HG02840 (cell line): ENCODE data around the gene TRPV3.
"Not testable (repeated sequence)": the region's sequence is repeated elsewhere in the genome, so short reads cannot be mapped to it uniquely, and the experiment has no call there.

ENCODE experiments used
- ATAC-seq: cut with Tn5 transposase; IDR thresholded peaks from one replicate; pipeline ENCODE4 v1.9.1; 2021; ENCODE audit warnings: mild to moderate bottlenecking, moderate library complexity, moderate number of reproducible peaks; ENCODE audit not compliant: unreplicated experiment, low FRiP score

Gene TRPV3

DNA sequence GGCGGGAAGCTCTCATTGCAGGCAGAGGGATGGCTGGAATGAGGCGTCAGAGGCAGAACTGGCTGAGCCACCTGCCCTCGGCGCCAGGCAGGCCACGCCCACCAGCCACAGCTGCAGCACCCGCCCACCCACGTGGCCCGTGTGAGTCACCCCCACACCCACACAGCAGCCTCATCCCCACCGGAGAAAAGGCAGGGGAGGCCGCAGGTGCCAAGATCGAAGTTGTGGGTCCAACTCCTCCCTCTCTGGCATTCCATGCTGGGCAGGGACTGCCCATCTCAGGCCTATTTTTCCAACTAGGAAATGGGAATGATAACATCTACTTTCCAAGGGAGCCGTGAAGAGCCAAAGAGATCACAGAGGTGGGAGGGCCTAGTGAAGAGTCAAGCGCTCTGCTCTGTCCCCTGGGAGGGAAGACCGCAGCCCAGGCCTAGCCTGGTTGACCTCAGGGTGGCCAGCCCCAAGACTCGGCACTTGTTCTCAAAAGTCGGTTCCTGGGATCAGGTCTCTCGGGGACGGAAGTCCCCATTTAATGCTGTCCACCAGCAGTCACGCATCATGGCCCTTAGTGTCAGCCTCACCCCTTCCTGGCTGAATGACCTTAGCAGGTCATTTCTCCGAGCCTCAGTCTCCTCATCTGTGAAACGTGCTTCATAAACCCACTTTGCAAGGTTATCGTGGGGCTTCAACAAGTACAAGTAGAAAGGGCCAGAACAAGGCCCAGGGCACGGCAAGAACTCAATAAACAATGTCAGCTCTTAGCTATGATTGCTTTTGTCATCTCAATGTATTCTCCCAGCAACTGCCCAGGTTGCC lies at the start of gene TRPV3:
Gene TRPV3 (minus strand): TSS at position 45 of the 816 bp plus-strand sequence. CDS start 2,962 bp downstream, outside the sequence.
- no peak for ATAC-seq

DNA sequence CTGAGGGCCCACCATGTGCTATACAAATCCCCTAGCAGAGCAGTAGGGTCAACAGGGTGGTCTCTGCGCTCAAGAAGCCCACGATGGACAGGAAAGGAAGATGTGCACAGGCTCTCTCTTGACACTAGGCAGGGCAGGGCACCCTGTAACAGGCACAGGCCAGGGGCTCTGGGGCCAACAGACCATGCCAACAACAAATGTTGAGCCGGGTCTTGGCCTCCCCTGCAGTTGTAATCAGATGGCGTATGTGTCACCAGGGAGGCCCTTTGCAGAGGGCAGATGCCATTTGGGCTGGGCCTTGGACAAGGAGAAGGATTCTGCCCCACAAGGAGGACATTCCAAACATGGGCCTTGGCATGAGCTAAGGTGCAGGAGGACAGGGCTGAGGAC lies 46.3 kb upstream of the TRPV3 start:
- no peak for ATAC-seq

DNA sequence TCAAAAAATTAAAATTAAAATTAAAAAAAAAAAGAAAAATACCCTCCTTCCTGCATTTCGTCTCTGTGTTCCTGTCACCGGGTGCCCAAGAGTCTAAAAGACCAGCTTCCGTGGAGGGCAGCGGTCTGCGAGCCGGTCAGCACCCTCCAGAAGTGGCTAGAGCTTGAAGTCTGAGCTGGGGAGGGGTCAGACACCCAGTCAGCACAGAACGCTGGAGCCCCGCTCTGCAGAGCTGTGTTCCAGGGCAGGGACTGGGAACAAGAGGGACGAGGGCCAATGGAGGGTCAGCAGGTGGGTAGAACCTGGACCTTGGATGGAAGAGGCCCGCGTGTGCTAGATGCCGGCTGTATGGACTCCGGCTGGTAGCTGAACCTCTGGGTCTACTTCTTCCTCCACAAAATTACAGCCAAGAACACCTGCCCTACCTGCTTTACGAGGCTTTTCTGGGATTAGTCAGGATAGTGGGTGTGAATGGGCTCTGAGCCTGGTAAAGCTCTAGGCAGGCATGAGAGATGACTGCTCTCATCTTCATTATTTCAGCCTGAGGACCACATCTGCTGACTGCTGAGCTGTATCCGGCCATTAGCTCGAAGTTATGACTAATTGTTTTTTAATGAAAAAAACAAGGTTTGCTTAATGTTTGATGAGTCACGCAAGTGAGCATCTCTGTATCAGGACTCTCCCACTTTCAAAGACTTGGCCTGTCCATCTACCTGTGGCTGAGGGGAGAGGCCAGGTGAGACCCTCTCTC lies 45.7 kb upstream of the TRPV3 start:
- ATAC-seq, result no peak

DNA sequence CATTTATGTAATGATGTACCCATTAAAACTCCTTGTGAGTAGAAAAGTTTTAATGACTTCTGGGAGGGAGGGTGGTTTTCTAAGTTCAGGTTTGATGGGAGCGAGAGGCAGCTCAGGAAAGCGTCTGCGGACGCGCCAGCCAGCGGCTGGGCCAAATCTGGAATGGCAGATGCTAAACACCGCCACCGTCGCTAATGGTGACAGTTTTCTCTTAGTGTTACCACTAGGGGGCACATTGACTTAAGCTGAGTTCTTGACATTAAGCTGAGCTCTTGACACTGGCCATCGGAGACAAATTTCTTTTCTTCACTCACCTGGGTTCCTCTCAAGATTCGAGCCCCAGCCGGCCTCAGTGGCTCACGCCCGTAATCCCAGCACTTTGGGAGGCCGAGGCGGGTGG lies 44.9 kb upstream of the TRPV3 start:
- ATAC-seq, result no peak

- no peak for ATAC-seq
These were observed 43.1 kb upstream of the TRPV3 start for GRCh38 chr17:3600529-3601205.

DNA sequence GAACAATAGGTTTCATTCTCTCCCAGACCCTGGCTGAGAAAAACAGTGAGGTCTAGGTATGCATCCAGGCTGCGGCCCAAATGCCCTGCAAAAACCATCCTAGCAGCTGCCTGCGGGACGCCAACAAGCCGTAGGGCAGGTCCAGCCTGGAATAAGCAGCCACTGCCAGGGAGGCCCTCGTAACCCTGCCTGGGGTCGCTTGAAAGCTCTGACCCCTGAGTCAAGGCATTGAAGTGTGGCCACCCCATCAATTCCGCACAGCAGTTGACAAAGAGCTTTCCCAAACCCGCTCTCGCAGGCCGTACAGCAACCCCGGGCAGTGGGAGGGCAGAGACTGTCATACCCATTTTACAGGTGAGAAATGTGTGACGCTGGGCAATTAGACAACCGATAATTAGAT lies 40.5 kb upstream of the TRPV3 start:
- no peak for ATAC-seq

- ATAC-seq, result no peak
These were observed 39.3 kb upstream of the TRPV3 start for GRCh38 chr17:3596804-3597464.

DNA sequence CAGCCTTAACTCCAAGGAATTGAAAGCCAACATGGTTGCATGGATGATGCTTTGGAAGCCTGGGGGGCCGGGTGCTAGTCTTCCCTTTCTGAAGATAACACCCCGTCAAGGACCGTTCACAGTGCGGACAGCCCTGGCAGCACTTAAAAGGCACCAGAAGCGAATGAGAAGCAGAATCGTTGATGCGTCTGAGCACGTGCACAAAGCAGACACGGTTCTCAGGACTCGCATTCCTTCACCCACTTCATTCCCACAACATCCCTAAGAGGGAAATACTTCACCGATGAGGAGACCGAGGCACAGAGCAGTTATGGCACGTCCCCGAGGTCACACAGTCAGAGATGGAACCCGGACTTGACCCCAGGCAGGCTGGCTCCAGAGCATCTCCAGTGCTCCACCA lies 37.4 kb upstream of the TRPV3 start:
- ATAC-seq, result no peak

DNA sequence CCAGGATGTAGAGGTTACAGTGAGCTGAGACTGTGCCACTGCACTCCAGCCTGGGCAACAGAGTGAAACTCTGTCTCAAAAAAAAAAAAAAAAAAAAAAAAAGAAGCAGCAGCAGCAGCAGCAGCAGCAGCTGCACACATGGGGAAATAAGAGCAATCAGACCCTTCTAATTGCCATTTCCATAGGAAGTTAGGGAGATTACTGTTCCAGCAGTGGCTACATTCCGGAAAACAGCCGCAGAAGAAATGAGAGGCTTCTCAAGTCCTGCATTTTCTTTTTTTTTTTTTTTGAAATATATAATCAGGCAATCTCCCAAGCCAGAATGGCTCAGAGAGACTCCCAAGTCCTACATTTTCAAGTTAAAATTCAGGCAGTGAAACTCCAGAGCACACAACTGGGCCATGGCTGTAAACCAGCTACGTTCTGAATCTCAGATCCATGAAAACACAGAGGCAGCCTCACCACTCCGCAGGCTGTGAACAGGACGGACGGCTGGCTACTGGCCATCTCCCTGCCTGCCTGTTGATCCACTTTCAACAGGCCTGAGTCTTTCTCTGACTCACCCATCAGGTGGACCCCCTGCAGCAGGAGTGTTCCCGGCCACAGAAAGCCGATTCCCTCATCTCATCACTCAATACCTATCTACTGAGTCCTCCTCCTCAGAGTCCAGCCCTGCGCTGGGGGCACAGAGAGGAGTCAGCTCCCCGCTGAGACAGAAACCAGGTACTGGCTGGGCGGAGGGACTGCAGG lies 36.6 kb upstream of the TRPV3 start:
- no peak for ATAC-seq

DNA sequence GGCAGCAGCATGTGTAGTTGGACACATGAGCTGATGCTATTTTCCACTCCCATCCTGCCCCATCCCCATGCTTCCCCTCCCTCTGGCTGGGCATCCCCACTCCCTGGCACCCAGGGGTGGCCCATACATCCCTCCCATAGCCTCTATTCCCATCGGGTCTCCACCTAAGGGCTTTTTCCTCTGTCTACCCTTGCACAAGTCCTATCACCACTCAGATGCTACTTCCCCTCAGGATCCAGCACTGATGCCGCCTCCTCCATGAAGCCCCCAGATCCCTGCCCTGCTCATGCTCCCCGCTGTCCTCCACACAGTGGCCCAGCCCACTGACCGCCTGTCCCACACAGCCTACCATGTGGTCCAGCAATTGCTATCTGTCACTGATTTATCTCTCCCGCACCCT lies 35.8 kb upstream of the TRPV3 start:
- ATAC-seq, result no peak

GRCh38 chr17:3592216-3592860 lies 34.7 kb upstream of the TRPV3 start:
- ATAC-seq, result no peak

DNA sequence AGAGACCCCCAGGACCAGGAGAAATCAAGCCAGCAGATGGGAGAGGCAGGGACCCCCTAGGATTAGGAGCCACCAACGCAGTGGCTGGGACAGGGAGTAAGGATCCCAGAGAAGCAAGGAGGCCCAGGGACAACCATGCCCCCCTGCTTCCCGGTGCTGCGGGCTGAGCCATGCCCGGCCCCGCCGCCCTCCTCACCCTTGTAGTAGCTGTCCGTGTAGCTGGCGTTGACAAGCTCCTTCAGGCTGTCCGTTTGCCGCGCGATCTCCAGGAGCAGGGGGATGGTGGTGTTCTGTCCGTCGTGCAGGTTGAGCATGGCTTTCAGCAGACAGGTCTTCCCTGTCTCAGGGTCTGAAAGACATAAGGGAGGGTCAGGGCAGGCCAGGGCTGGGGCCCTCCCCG lies 33.2 kb upstream of the TRPV3 start:
- no peak for ATAC-seq

GRCh38 chr17:3590231-3590630 lies 32.6 kb upstream of the TRPV3 start:
- no peak for ATAC-seq

DNA sequence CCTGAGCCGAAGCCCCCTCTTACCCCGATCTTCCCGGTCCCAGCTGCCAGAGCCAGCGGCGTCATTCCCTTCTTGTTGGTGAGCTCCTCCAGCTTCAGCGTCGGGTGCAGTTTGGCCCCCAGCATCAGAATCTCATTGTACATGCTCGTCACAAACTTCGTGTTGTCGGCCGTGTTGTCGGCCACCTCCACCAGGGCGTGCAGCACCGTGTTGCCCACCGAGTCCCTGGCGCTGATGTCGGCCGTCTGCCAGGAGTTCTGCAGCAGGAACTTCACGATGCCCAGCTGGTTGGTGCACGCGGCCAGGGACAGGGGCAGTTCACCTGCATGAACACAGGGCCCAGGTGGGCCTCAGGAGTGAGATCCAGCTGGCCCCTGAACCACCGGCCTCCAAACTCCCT lies 32.2 kb upstream of the TRPV3 start:
- no peak for ATAC-seq

GRCh38 chr17:3585826-3586225 lies 28.2 kb upstream of the TRPV3 start:
- no peak for ATAC-seq

DNA sequence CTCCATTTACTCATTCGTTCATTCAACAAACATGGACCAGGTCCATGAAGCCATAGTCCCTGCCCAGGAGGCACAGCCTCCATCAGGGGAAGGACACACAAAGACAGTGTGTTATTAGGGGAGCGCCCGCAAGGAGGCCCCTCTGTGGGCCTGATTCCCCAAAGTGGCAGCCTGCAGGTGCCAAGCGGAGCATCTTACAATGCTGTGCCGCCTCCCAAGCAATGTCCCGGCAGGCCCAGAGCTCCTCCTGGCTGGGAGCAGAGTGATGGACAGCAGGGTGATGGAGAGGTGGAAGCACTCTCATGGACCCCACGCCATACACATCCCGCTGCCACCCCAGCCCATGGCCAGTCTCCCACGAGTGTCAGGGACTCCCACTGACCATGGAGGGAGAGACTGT lies 25.8 kb upstream of the TRPV3 start:
- no peak for ATAC-seq

DNA sequence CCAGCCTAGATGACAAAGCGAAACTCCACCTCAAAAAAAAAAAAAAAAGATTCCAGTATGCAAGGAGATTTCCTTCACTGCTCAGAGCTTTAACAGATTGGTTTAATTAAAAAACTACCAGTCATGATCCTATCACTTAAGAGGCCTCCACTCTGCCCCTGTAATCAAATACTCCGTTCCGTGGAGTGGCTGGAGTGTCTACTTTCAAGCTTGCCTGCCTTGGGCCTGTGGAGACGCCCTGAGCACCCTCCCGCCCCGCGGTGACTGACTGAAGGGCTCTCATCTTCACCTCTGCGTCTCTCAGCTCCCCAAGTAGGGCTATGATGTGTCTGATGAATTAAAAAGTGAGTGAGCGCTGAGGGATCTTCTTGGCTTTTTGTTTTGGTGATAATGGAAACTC lies 25.3 kb upstream of the TRPV3 start:
- ATAC-seq, result no peak

- not testable (repeated sequence) for ATAC-seq
These were observed 21.1 kb upstream of the TRPV3 start for GRCh38 chr17:3578667-3579066.

- no peak for ATAC-seq
These were observed 19.4 kb upstream of the TRPV3 start for GRCh38 chr17:3576970-3577369.

DNA sequence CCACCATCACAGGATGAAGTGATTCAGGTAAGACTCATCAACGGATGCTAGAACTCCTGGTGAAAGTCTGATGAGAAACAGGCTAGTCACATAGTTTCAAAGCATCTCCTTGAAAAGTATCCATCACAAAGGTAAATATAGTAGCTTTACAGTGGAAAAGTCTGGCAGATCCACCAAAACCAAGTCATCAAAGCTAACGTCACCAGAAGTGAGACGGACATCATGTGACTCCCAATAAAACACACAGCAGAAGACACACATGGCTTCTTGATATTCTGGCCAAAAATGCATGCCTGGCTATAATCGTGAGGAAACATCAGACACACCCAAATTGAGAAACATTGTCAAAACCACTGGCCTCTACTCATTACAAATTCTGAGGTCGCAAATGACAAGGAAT lies 17.9 kb upstream of the TRPV3 start:
- no peak for ATAC-seq
